Epithelial cell of esophagus (primary cell): Measurements from ENCODE around the gene DDX3X.

ENCODE experiments used
- DNase-seq: peaks from one replicate; pipeline ENCODE4 v3.0.0; 2010; ENCODE audit warnings: low read depth
- H3K4me3 ChIP-seq: 2 replicates; pipeline ENCODE4 v1.5.1; 2011; ENCODE audit warnings: mild to moderate bottlenecking, low read length, control low read depth
- TF ChIP-seq, protein P1 (sequence below): IDR thresholded peaks from 2 replicates; pipeline ENCODE4 v1.5.1; 2011; ENCODE audit warnings: low read depth, mild to moderate bottlenecking, low read length, control low read depth, inconsistent platforms; ENCODE audit not compliant: insufficient read depth; ENCODE audit errors: missing control alignments

Gene DDX3X

DNA sequence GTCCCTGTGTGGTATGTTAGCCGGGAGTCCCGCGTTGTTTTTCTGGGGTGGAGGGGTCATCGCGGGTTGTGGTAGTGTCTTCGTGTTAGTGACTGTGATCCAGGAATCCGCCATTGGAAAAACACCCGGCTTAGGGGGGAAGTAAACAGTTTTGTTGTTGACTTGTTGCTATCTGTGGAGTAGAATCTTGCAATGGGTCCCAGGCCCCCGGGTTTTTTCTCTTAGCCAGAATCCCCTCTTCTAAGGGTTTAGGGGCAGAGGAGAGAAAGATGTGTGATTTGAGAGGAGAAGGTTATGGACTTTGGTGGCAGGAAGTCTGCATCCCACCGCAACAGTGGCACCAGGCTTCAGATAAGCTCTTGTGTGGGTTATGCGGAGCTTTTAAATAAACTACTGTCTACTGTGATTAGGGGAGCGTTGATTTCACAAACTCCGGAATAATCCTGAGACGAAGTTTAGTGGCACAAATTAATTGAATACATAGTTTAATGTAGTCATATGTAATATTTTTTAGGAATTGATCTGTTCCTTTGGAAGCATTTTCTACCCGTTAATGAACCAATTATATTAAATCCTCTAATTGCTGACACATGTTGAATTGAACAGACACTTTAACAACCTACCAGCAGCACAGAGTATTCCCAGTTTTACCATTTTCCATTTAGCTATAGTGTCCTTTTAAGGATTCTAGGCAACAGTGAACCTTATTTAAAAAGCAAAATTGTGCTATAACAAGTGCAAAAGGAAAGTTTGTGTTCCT is 1.4 kb downstream of the DDX3X start:
- TF ChIP-seq, protein P1, sequence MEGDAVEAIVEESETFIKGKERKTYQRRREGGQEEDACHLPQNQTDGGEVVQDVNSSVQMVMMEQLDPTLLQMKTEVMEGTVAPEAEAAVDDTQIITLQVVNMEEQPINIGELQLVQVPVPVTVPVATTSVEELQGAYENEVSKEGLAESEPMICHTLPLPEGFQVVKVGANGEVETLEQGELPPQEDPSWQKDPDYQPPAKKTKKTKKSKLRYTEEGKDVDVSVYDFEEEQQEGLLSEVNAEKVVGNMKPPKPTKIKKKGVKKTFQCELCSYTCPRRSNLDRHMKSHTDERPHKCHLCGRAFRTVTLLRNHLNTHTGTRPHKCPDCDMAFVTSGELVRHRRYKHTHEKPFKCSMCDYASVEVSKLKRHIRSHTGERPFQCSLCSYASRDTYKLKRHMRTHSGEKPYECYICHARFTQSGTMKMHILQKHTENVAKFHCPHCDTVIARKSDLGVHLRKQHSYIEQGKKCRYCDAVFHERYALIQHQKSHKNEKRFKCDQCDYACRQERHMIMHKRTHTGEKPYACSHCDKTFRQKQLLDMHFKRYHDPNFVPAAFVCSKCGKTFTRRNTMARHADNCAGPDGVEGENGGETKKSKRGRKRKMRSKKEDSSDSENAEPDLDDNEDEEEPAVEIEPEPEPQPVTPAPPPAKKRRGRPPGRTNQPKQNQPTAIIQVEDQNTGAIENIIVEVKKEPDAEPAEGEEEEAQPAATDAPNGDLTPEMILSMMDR, result no peak
- no peak for DNase-seq
- peak overlapping the region; percentile 87 for H3K4me3 ChIP-seq

DNA sequence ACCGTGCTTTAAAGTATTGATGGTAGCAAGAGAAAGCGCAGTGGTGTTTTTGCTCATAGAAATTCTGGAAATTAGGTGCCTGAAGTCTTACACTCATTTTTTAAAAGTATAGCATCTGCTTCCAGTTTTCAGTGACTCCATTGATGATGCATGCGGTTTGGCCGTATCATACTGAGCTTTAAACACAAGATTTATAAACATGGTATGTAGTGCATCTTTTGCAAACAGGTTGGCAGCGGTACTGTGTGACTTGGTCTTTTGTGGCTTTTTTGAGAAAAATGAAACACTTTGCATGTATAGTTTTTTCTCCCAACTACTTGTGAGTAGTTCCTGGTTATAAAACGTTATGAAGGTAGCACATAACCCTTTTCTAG is 2.0 kb downstream of the DDX3X start:
- no peak for DNase-seq
- TF ChIP-seq, protein P1, result no peak

DNA sequence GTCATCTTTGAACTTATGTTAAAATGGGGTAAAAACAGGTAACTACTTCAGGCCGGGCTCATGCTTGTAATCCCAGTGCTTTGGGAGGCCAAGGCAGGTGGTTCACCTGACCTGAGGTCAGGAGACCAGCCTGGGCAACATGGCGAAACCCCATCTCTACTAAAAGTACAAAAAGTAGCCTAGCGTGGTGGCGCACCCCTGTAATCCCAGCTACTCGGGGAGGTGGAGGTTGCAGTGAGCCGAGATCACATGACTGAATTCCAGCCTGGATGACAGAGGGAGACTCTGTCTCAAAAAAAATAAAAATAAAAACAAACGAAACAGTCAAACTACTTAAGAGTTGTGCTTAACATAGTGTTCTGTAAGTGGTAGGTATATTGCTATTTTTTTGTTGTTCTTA is 2.5 kb downstream of the DDX3X start:
- no peak for DNase-seq
- TF ChIP-seq, protein P1, result no peak
- peak overlapping the region; percentile 87 for H3K4me3 ChIP-seq

More for the DNA sequence above, 2.0 kb downstream of the DDX3X start:
- peak overlapping the region; percentile 87 for H3K4me3 ChIP-seq

DNA sequence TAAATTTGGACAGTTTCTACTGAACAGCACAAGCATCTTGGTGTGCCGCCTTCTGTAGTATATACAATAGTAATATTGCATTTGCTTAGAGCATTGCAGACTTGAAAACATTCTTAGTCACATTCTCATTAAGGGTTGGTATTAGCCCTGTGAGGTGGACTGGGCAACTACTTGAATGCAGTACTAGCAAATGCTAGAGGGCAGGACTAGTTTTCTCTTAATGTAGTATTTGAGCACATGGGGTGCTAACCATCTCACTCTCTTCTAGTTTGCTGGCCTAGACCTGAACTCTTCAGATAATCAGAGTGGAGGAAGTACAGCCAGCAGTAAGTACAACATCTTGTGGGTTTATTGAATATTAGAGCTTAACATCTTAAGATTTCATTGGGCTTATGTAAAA is 3.2 kb downstream of the DDX3X start:
- H3K4me3 ChIP-seq, result peak overlapping the region; percentile 87
- DNase-seq, result no peak
- TF ChIP-seq, protein P1, result no peak

DNA sequence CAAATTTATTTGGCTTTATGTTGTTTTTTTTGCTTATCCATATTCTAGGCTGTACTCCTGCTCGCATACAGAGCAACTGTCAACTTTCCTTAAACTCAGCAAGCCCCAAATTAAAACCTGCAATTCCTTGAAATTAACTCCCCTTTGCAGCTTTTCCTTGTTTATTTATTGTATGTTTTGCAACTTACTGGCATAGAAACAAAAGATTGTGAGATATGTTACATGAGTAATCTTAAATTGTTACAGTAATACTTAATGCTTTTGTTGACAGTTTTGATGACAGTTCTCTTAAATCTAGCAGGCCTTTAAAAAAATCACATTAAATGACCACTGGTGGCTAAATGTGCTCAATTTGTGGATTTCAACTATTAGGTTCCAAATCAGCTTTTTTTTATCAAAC is 4.5 kb downstream of the DDX3X start:
- no peak for DNase-seq
- TF ChIP-seq, protein P1, result no peak
- no peak overlapping the region for H3K4me3 ChIP-seq

DNA sequence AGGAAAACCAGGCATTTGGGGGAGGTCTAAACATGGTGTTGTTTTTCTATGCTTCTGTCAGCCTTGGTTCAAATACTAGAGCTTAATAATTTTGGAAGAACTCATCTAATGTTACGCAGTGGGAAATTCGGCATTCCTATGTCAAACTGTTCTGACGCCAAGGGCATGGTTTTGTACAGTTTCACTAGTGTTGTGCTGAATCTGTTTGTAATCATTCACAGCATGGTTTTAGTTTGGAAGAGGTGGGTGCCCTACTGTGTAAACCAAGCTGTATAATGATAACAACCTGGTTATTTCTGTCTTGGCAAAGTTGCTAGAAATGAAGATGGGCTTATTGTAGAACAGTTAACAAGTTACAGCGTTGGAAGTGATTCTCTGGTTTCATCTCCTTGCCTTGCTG is 5.2 kb downstream of the DDX3X start:
- H3K4me3 ChIP-seq, result no peak overlapping the region
- TF ChIP-seq, protein P1, result no peak
- DNase-seq, result no peak

DNA sequence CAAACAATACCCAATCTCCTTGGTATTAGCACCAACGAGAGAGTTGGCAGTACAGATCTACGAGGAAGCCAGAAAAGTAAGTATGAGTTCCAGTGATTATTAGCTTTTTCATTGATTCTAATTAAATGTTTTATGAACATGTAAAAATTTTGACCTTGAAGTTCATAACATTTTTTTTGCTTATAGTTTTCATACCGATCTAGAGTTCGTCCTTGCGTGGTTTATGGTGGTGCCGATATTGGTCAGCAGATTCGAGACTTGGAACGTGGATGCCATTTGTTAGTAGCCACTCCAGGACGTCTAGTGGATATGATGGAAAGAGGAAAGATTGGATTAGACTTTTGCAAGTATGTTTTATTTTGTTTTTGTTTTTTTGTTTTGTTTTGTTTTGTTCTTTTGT is 10.1 kb downstream of the DDX3X start:
- no peak overlapping the region for H3K4me3 ChIP-seq
- DNase-seq, result no peak
- TF ChIP-seq, protein P1, result no peak
